HG03045 (cell line): ENCODE results near the gene PTPN20.

ENCODE experiments used
- ATAC-seq: cut with Tn5 transposase; IDR thresholded peaks from one replicate; pipeline ENCODE4 v1.9.1; 2021; ENCODE audit warnings: mild to moderate bottlenecking, moderate library complexity; ENCODE audit not compliant: unreplicated experiment

Gene PTPN20

DNA sequence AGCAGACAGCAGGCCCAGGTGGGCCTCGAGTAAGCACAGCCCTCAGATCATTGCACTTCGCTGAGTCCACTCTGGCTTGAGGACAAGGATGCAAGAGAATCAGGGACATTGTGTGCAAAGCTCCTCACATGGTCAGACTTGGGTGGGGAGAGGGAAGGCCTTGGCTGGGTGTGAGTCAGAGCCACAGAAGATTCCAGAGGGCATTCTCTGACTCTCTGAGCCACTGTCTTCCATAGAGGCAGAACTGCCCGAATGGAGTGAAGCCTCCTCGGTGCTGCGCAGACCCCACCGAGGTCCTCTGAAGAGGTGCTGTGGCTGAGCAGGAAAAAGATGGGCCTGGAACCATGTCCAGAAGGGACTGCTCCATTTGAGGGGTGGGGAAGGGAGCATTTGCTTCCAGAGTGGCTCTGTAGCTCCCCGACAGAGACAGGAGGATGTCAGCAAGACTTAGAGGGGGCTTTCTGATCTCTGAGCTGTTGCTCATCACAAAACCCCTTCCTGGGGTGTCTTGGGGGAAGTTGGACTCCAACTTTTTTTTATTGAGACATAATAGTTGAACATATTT, 120.8 kb downstream of the PTPN20 start:
- no peak for ATAC-seq

DNA sequence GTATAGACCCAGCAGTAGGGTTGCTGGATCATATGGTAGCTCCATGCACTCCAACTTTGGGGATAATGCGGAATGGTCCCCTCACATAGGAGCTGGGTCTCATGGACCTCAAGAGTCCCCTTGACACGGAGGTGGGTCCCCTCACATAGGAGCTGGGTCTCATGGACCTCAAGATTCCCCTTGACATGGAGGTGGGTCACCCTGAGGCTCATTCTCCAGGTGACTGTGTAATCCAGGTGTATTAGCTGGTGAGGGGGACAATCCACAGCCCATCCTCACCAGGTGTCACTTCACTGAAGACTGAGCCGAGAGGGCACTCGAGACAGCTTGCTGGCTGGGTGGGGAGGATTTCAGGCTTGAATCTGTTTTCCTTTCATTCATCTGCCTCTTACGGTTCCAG, 121.9 kb downstream of the PTPN20 start:
- ATAC-seq: no peak

DNA sequence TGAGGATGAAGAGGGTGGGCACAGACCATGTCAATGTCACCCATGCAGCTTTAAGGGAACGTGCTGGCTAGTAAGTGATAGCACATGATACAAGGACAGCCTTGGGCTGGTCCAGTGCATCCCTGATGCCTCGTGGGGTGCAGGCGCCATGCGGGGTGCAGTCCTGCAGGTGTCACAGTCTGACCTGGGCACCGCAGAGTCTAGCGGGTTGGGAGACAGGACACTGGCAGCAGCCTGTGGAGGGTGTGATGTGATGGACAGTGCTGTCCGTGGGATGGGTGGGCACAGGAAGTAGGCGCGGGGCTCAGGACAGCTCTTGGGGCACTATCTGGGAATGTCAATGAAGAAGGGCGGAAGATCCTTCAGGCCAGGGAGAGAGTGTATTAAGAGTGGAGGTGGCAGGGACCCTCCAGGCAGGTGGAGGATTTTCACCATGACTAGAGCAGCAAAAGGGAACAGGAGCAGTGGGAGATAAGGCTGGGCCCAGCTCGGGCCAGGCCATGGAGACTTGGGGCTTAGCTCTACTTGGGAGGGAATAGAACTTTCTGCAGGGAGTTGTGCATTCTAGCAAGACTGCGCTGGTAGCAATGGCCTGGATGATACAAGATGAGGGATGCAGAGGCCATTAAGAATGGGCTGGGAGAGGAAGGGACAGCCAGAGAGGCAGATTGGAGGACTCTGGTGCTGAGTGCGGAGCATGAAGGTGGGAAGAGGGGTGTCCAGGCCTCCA, 122.5 kb downstream of the PTPN20 start:
- ATAC-seq: no peak

- no peak for ATAC-seq
Observed at GRCh38 chr10:47034441-47035051, 123.3 kb downstream of the PTPN20 start.

DNA sequence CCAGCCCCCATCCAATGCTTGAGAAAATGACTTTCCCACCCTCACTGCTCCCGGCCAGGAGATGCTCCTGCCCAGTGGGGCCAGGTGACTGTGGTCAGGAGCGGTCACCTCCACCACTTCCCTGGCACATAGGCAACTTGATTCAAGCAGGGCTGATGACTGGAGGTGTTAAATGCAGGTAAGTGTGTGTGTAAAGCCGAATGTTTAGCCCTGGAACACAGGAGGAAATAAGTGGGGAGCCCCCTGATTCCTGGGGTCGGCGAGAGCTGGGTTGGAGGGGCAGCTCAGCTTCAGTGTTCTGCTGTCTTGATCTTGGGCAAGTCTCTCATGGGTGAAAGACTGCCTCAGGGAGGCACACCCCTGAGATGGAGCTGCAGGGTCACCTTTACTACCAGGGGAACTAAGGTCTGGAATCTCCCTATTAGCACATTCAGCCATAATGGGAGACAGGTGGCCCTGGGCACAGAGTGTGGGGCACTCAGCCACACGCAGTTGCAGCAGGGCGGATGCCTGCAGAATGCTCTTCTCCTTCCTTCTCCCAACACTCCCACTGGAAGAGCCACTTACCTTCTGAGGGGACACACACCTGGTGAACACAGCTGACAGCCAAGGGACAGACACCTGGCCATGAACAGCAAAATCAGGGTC, 124.1 kb downstream of the PTPN20 start:
- no peak for ATAC-seq

- ATAC-seq: no peak
Observed at GRCh38 chr10:47035819-47036337, 124.7 kb downstream of the PTPN20 start.

GRCh38 chr10:47036771-47037170, 125.5 kb downstream of the PTPN20 start:
- ATAC-seq: no peak

- ATAC-seq: no peak
Observed at GRCh38 chr10:47037654-47038425, 126.6 kb downstream of the PTPN20 start.

- ATAC-seq: no peak
Observed at GRCh38 chr10:47038881-47039561, 127.8 kb downstream of the PTPN20 start.

DNA sequence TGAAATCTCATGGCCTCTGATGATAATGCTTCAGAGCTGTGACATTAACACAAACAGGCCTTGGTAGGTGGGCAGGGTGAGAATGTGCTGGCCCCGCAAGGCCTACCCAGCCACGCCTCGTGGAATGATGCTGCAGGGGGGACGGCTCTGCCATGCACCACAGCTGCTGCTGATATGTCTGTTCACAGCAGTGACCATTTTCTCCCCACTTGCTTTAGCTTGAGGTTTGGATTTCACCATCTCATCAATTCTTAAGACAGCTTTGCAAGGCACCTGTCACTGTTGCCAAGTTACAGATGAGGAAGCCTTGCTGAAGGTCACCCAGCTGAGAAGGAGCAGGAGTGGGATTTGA, 128.3 kb downstream of the PTPN20 start:
- ATAC-seq: no peak

GRCh38 chr10:47040041-47040491, 128.8 kb downstream of the PTPN20 start:
- no peak for ATAC-seq

- ATAC-seq: no peak
Observed at GRCh38 chr10:47040681-47041080, 129.5 kb downstream of the PTPN20 start.

DNA sequence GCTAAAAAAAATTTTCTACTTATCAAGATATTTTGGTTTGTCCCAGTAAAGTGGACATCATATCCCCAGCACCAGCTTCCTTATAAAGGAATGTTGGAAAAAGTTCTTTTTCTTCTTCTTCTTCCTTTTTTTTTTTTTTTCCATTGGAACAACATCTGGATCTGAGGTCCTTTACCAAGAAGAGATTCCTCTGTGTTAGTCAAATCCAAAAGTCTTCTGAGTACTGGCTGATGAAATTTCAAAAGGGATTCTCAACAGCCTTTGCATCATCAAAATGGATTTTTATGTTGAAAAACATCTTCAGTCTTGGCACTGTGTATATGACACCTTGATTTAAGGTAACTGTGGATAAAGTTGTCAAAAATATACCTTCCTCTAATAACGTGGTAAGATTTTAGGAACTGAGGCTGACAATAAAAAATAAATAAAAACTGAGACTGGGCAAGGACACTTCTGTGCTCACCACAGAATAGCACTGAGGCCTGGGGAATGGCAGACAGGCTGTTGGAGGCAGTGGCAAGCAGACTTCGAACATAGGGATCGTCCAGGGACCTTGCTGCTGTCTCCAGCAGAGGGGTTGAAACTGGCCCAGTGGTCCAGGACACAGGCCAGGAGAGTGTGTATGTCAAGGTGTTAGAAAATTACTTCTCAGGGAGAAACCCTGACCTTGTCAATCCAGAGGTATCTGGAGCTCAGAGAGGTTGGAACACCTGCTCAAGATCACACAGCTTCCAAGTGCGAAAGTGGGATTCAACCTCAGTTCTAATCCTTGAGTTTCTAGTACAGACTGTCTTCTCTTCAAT, 130.4 kb downstream of the PTPN20 start:
- no peak for ATAC-seq

DNA sequence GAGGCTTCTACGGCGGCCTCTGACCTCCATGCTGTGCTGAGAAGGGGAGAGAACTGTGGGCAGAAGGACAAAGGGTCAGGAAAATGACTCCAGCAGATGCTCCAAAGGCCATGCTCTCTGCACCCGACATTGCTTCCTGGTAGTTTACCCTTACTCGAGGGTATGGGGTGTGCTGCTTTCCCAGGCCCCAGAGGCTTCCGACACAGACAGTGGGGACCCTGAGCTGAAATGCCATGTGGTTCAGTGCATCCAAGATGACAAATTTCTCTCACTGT, 130.9 kb downstream of the PTPN20 start:
- ATAC-seq: no peak

DNA sequence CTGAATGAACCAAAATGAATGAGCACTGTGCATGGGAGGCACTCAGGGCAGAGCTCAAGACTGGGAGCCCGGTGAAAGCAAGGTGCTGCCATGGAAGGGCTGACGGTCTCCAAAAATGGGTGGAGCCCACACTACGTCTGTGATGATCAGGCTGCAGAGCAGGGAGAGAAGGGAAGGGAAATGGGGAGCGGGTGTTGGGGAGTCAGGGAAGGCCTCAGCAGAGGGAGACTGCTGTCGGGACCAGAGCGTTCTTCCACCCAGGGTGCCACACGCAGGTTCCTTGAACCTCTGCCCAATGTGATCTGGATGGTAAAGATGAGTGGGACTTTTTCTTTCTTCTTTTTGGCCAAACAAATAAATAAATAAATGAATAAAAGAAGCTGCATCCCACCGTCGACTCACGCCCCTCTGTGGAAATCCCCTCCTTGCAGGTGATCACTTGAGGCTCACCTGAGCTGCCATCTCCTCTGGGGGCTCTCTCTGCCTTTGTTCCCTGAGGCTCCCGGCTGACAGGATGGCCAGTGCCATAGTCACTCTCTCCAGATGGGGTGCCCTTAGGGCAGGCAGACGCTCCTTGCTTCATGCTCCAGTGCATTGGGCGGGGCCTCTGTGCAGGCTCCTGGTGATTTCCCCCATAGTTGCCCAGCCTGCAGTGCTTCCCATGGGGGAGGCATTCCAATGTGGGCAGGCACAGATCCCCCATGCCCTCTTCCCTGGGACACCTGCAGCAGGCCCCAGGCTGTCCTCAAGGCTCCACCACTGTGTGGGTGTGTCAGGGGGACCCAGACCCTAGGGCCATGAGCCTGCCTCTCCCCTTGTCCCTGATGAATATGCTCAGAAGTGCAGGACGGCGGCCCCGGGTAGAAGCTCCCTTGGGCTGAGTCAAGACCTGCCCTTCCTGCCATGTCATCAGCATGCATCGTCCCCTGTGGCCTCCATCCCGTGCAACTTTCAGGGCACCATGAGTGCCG, 131.8 kb downstream of the PTPN20 start:
- no peak for ATAC-seq

DNA sequence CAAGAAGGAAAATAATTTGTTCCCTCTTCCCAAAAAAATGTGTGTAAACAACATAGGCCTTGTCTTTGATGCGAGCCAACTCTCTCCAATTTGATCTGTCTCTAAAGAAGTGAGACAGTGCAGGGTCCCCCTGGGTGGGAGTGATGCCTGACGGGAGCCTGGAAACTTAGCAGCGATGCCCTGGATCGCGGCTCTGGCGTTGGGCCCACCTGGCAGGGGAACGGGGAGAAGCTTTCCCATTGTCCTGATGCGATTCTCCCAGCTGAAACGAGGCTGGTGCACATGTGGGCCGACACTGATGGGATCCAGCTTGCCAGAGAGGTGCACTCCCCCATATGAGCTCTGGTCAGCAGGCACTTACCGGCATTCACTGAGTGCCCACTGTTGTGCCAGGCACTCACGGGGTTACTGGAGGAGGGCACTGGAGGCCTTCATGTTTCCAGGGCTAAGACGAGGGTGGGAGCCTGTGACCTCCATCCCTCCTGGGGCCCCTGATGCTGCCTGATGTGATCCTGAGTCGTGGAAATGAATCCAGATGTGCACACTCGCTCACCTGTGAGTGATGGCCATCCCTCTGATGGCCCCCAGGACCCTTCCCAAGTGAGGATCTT, 132.8 kb downstream of the PTPN20 start:
- no peak for ATAC-seq

- ATAC-seq: no peak
Observed at GRCh38 chr10:47044741-47045140, 133.5 kb downstream of the PTPN20 start.

GRCh38 chr10:47045331-47045861, 134.2 kb downstream of the PTPN20 start:
- ATAC-seq: no peak
